Small intestine (tissue), 7 donors: Measurements from ENCODE around the gene HHEX. TPM values are rescaled to one million over a fixed set of nuclear protein-coding genes. Genes with fewer than 3 reads are reported as not detected.

Experiments used
- DNase-seq, 2 donors: peaks; one replicate each; pipeline versions ENCODE4 v3.0.0 to v3.0.0-alpha.2; 2013
- FAIRE-seq: peaks from 2 replicates; lab custom pipeline; 2012; peaks lifted over from hg19 to GRCh38; lab: Jason Lieb, UNC
- H3K27ac ChIP-seq, 3 donors: one replicate each; pipeline ENCODE4 v1.5.1; 2013; ENCODE audit warnings: low read length in 2 of 3, mild to moderate bottlenecking in 2 of 3, control low read depth in 1 of 3, inconsistent platforms in 1 of 3, low read depth in 1 of 3, moderate library complexity in 1 of 3
- H3K27me3 ChIP-seq, 3 donors: one replicate each; pipeline ENCODE4 v1.6.1; 2013; ENCODE audit warnings: low read length in 3 of 3, inconsistent platforms in 1 of 3; ENCODE audit not compliant: control insufficient read depth in 3 of 3, insufficient read depth in 3 of 3
- H3K36me3 ChIP-seq, 3 donors: one replicate each; pipeline ENCODE4 v1.6.1; 2013; ENCODE audit warnings: low read length in 3 of 3, inconsistent platforms in 1 of 3, low read depth in 1 of 3, mild to moderate bottlenecking in 1 of 3, moderate library complexity in 1 of 3; ENCODE audit not compliant: control insufficient read depth in 3 of 3, insufficient read depth in 2 of 3
- H3K4me1 ChIP-seq, 3 donors: one replicate each; pipeline ENCODE4 v1.6.1; 2013; ENCODE audit warnings: low read length in 2 of 3, inconsistent platforms in 1 of 3, low read depth in 1 of 3, mild to moderate bottlenecking in 1 of 3, moderate library complexity in 1 of 3; ENCODE audit not compliant: control insufficient read depth in 3 of 3, insufficient read depth in 2 of 3
- H3K4me3 ChIP-seq, 3 donors: one replicate each; pipeline ENCODE4 v1.5.1; 2013; ENCODE audit warnings: low read length in 3 of 3, control low read depth in 1 of 3, inconsistent platforms in 1 of 3, low read depth in 1 of 3, mild to moderate bottlenecking in 1 of 3, moderate library complexity in 1 of 3
- H3K9me3 ChIP-seq, 2 donors: one replicate each; pipeline ENCODE4 v1.6.1; 2013; ENCODE audit warnings: low read depth in 1 of 2, low read length in 1 of 2; ENCODE audit not compliant: control insufficient read depth in 2 of 2, insufficient read depth in 1 of 2
- WGBS, 3 donors: extraction: QIAGEN DNeasy Blood & Tissue Kit; methylation state at CpG; one replicate each; pipeline ENCODE4 v1.1.7; 2013; 5-methylcytosine and 5-hydroxymethylcytosine counted together
- polyA plus RNA-seq, 4 donors: library from polyadenylated mRNA; stranded (reverse) in 3 of 4; unstranded in 1 of 4; fragments of 200-250 nt in 3 of 4; fragments of 120-200 nt in 1 of 4; gene quantifications; one replicate each; pipeline versions ENCODE4 v1.2.1 to v1.2.3, GENCODE V29; 2013
- donor health status: healthy with polysubstance abuse.
- donor health status: control.
- donor health status: control.
- donor health status: Bipolar disorder and iron deficiency.
- donor health status: healthy.

The HHEX gene
- polyA plus RNA-seq, 4 donors: 0.67 to 8.4 (median 4.5) TPM

- Histone ChIP-seq H3K36me3 (no peaks in the 10 kb centered on the region), H3K9me3 (peaks cover 0 to 5% of the 10 kb centered on the region in 2 donors), H3K4me3 (no peak overlapping the region), H3K4me1 (peaks cover 0 to 11% (median 0%) of the 10 kb centered on the region in 3 donors), H3K27ac (no peak overlapping the region), H3K27me3 (peaks cover 0 to 56% (median 15%) of the 10 kb centered on the region in 3 donors)
- DNase-seq (no peak), FAIRE-seq (no peak)
- WGBS, 3 donors: 61 to 78% (median 66%) methylated on average over 7 of the region's 7 CpGs
Measured at GRCh38 chr10:92696606-92697383, 7.0 kb downstream of the HHEX start.

GRCh38 chr10:92697663-92698511 lies 8.1 kb downstream of the HHEX start:
- H3K4me1 ChIP-seq: peaks cover 0 to 11% (median 0%) of the 10 kb centered on the region in 3 donors
- 19 to 43% (median 26%) methylated on average over 7 of the region's 7 CpGs for WGBS, 3 donors
- H3K27ac ChIP-seq: no peak overlapping the region
- H3K4me3 ChIP-seq: no peak overlapping the region
- peaks cover 0 to 47% (median 13%) of the 10 kb centered on the region in 3 donors for H3K27me3 ChIP-seq
- no peak for FAIRE-seq
- no peaks in the 10 kb centered on the region for H3K36me3 ChIP-seq
- peak in 1 of 2 donors; percentile 8 for DNase-seq
- H3K9me3 ChIP-seq: peaks cover 0 to 4% of the 10 kb centered on the region in 2 donors

- Histone ChIP-seq H3K4me1 (peaks cover 0 to 11% (median 0%) of the 10 kb centered on the region in 3 donors), H3K4me3 (peak overlapping the region in 2 of 3 donors; percentile 32 to 43), H3K9me3 (peaks cover 0 to 4% of the 10 kb centered on the region in 2 donors), H3K36me3 (no peaks in the 10 kb centered on the region), H3K27me3 (peaks cover 0 to 47% (median 13%) of the 10 kb centered on the region in 3 donors), H3K27ac (peak overlapping the region in 1 of 3 donors; percentile 45)
- DNase-seq (no peak), FAIRE-seq (no peak)
- 4 to 9% (median 6%) methylated on average over 3 of the region's 3 CpGs for WGBS, 3 donors
Measured at GRCh38 chr10:92699193-92699517, 9.4 kb downstream of the HHEX start.

- Histone ChIP-seq H3K27me3 (peaks cover 0 to 42% (median 11%) of the 10 kb centered on the region in 3 donors), H3K9me3 (peaks cover 0 to 4% of the 10 kb centered on the region in 2 donors), H3K36me3 (no peaks in the 10 kb centered on the region), H3K4me3 (peak overlapping the region; percentile 20 to 43 (median 32)), H3K4me1 (peaks cover 0 to 11% (median 0%) of the 10 kb centered on the region in 3 donors), H3K27ac (peak overlapping the region in 1 of 3 donors; percentile 45)
- DNase-seq: peak in 1 of 2 donors; percentile 48
- WGBS, 3 donors: 2 to 3% (median 2%) methylated on average over 32 of the region's 32 CpGs
- FAIRE-seq: no peak
Measured at GRCh38 chr10:92699518-92700381, 10.0 kb downstream of the HHEX start.

- H3K4me3 ChIP-seq: no peak overlapping the region
- FAIRE-seq: no peak
- H3K9me3 ChIP-seq: peaks cover 0 to 2% of the 10 kb centered on the region in 2 donors
- no peak overlapping the region for H3K27ac ChIP-seq
- no peak for DNase-seq
- peaks cover 0 to 20% (median 11%) of the 10 kb centered on the region in 3 donors for H3K27me3 ChIP-seq
- WGBS, 3 donors: 47 to 58% (median 56%) methylated on average over 4 of the region's 4 CpGs
- no peaks in the 10 kb centered on the region for H3K36me3 ChIP-seq
- H3K4me1 ChIP-seq: peaks cover 0 to 5% (median 0%) of the 10 kb centered on the region in 3 donors
Measured at GRCh38 chr10:92702301-92702916, 12.7 kb downstream of the HHEX start.

- no peaks in the 10 kb centered on the region for H3K9me3 ChIP-seq
- no peaks in the 10 kb centered on the region for H3K4me1 ChIP-seq
- WGBS, 3 donors: 69 to 81% (median 81%) methylated on average over 10 of the region's 10 CpGs
- no peak overlapping the region for H3K4me3 ChIP-seq
- no peaks in the 10 kb centered on the region for H3K36me3 ChIP-seq
- FAIRE-seq (no peak), DNase-seq (no peak)
- no peaks in the 10 kb centered on the region for H3K27me3 ChIP-seq
- no peak overlapping the region for H3K27ac ChIP-seq
Measured at GRCh38 chr10:92712016-92712889, 22.5 kb downstream of the HHEX start.

- no peak overlapping the region for H3K27ac ChIP-seq
- no peaks in the 10 kb centered on the region for H3K27me3 ChIP-seq
- H3K9me3 ChIP-seq: no peaks in the 10 kb centered on the region
- H3K4me1 ChIP-seq: no peaks in the 10 kb centered on the region
- 86 to 91% (median 90%) methylated on average over 7 of the region's 7 CpGs for WGBS, 3 donors
- DNase-seq (no peak), FAIRE-seq (no peak)
- H3K4me3 ChIP-seq: no peak overlapping the region
- H3K36me3 ChIP-seq: no peaks in the 10 kb centered on the region
Measured at GRCh38 chr10:92714152-92714845, 24.5 kb downstream of the HHEX start.
